ENCODE data around the gene PAPPA.

Gene PAPPA

GRCh38 chr9:116247284-116247683, 93.7 kb downstream of the PAPPA start:
- H3K9me3 ChIP-seq: no peaks in the 10 kb centered on the region
- H3K9ac ChIP-seq: no peak overlapping the region
- no peak overlapping the region for H3K4me3 ChIP-seq
- H4K20me1 ChIP-seq: no peaks in the 10 kb centered on the region
- H3K4me2 ChIP-seq: no peak overlapping the region
- H3K27me3 ChIP-seq: no peaks in the 10 kb centered on the region
- no peak for TF ChIP-seq Cebpa-rat (IDR thresholded peaks at IDR 0.05)
- no peaks in the 10 kb centered on the region for H3K4me1 ChIP-seq
- no peaks in the 10 kb centered on the region for H3K36me3 ChIP-seq
- H3K27ac ChIP-seq: no peak overlapping the region

DNA sequence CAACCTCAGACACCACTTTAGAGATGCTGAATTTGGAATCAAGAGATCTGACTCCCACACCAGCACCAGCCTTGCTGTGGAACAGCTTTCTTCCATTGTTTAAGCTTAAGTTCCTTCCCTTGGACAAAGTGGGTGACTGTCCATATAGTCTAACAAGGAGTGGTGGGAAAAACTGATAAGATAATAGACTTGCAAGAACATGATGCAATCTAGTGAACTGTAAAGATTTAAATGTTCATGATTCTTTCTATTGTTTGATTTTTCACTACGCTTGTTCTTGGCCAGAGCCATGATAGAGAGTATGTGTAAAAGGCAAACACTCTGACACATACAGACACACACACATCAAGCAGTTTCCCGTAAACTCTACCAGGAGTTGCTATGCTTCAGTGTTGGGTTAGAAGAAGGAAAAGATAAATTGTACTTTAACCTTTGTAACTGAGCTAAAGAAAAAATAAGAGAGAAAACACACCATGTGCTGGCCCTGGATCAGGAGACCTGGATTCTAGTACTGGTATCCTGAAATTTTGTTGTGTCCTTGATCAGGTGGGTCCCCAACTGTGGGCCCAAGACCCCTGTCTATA, 94.3 kb downstream of the PAPPA start:
- no peaks in the 10 kb centered on the region for H3K4me1 ChIP-seq

GRCh38 chr9:116250891-116251290, 97.3 kb downstream of the PAPPA start:
- no peak overlapping the region for H3K4me2 ChIP-seq
- no peaks in the 10 kb centered on the region for H3K4me1 ChIP-seq
- no peak for TF ChIP-seq Cebpa-rat (IDR thresholded peaks at IDR 0.05)
- no peak overlapping the region for H3K9ac ChIP-seq
- H3K27me3 ChIP-seq: no peaks in the 10 kb centered on the region
- no peak overlapping the region for H3K27ac ChIP-seq
- H3K36me3 ChIP-seq: no peaks in the 10 kb centered on the region
- H4K20me1 ChIP-seq: no peaks in the 10 kb centered on the region
- no peaks in the 10 kb centered on the region for H3K9me3 ChIP-seq
- H3K4me3 ChIP-seq: no peak overlapping the region

More for the DNA sequence above, 94.3 kb downstream of the PAPPA start:
- no peaks in the 10 kb centered on the region for H3K9me3 ChIP-seq
- H3K4me3 ChIP-seq: no peak overlapping the region
- no peak for TF ChIP-seq Cebpa-rat (IDR thresholded peaks at IDR 0.05)
- H3K9ac ChIP-seq: no peak overlapping the region
- no peaks in the 10 kb centered on the region for H4K20me1 ChIP-seq
- H3K27ac ChIP-seq: no peak overlapping the region
- no peaks in the 10 kb centered on the region for H3K27me3 ChIP-seq
- H3K4me2 ChIP-seq: no peak overlapping the region
- H3K36me3 ChIP-seq: no peaks in the 10 kb centered on the region

DNA sequence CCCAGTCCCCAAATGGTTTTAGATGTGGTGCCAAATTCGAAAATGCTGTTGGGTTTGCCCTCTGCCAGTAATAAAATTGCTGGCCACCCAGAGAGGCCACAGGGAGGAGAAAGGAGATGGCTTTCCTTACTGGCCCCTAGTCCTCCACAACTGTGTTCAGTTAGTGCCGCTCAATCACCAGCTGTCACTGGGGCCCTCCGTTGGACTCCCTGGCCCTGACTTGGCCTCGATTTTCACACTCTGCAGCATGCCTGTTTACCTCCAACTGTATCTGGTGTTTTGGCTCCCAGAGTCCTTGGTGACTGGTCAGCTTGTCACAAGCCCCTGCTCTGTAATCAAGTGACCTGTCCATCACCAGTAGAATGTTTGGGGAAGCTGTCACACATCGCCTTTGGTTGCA, 97.8 kb downstream of the PAPPA start:
- Histone ChIP-seq H3K36me3 (no peaks in the 10 kb centered on the region), H3K27ac (no peak overlapping the region), H3K4me2 (no peak overlapping the region), H3K4me1 (no peaks in the 10 kb centered on the region), H3K4me3 (no peak overlapping the region), H4K20me1 (no peaks in the 10 kb centered on the region), H3K27me3 (no peaks in the 10 kb centered on the region), H3K9me3 (no peaks in the 10 kb centered on the region), H3K9ac (no peak overlapping the region)
- TF ChIP-seq Cebpa-rat (IDR thresholded peaks at IDR 0.05): no peak

DNA sequence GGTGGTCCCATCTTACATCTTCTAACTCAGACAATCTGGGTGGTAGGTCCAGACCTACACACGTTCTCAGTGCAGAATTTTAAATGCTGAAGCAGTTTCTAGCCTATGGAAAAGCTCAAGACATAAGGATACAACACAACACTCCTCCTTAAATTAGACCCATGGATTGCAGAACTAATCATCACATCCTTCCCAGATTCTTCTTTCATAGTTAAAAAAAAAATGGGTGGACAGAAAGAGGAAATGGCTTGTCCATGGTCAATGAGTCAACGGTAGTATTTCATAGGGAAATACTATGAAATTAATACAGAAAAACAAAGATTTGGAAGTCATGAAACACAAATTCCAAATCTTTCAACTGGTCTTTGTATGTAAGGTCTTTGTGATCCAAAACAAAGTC, 106.9 kb downstream of the PAPPA start:
- Histone ChIP-seq H4K20me1 (no peaks in the 10 kb centered on the region), H3K9ac (no peak overlapping the region), H3K36me3 (no peaks in the 10 kb centered on the region), H3K27ac (no peak overlapping the region), H3K4me3 (no peak overlapping the region), H3K27me3 (no peaks in the 10 kb centered on the region), H3K9me3 (no peaks in the 10 kb centered on the region), H3K4me2 (no peak overlapping the region), H3K4me1 (no peaks in the 10 kb centered on the region)
- no peak for TF ChIP-seq Cebpa-rat (IDR thresholded peaks at IDR 0.05)

GRCh38 chr9:116262448-116262847, 108.9 kb downstream of the PAPPA start:
- H3K36me3 ChIP-seq: no peaks in the 10 kb centered on the region
- H3K9me3 ChIP-seq: no peaks in the 10 kb centered on the region
- no peaks in the 10 kb centered on the region for H3K4me1 ChIP-seq
- no peak for TF ChIP-seq Cebpa-rat (IDR thresholded peaks at IDR 0.05)
- H4K20me1 ChIP-seq: no peaks in the 10 kb centered on the region
- no peaks in the 10 kb centered on the region for H3K27me3 ChIP-seq
- no peak overlapping the region for H3K4me3 ChIP-seq
- no peak overlapping the region for H3K27ac ChIP-seq
- H3K9ac ChIP-seq: no peak overlapping the region
- H3K4me2 ChIP-seq: no peak overlapping the region

DNA sequence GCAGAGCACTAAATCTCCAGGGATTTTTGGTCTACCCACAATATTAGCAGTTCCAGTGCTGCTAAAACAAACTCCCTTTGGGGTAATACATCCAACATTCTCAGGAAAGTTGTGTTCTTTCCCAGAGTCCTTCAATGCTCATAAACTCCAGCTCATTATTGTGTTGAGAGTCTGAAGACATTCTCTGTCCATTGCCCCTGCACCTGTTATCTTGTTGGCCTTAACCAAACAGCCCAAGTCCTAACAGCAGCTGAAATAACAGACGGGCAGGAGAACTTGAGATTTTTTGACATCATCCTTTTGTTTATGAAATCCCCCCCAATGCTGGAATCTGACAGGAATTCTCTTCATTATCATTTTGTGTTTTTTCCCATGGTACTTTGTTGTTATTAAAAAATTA, 110.8 kb downstream of the PAPPA start:
- H3K4me2 ChIP-seq: no peak overlapping the region
- TF ChIP-seq Cebpa-rat (IDR thresholded peaks at IDR 0.05): no peak

GRCh38 chr9:116267021-116267420, 113.4 kb downstream of the PAPPA start:
- Histone ChIP-seq H3K9me3 (no peaks in the 10 kb centered on the region), H3K4me1 (no peaks in the 10 kb centered on the region), H3K27ac (no peak overlapping the region), H3K36me3 (no peaks in the 10 kb centered on the region), H3K27me3 (no peaks in the 10 kb centered on the region), H4K20me1 (no peaks in the 10 kb centered on the region), H3K4me2 (no peak overlapping the region), H3K9ac (no peak overlapping the region), H3K4me3 (no peak overlapping the region)
- TF ChIP-seq Cebpa-rat (IDR thresholded peaks at IDR 0.05): no peak

More for the DNA sequence above, 110.8 kb downstream of the PAPPA start:
- no peak overlapping the region for H3K4me3 ChIP-seq
- H3K9ac ChIP-seq: no peak overlapping the region
- H3K9me3 ChIP-seq: no peaks in the 10 kb centered on the region
- H3K36me3 ChIP-seq: no peaks in the 10 kb centered on the region
- no peak overlapping the region for H3K27ac ChIP-seq
- H4K20me1 ChIP-seq: no peaks in the 10 kb centered on the region
- no peaks in the 10 kb centered on the region for H3K27me3 ChIP-seq
- H3K4me1 ChIP-seq: no peaks in the 10 kb centered on the region

GRCh38 chr9:116269250-116269649, 115.7 kb downstream of the PAPPA start:
- no peak for TF ChIP-seq Cebpa-rat (IDR thresholded peaks at IDR 0.05)
- Histone ChIP-seq H3K4me1 (no peaks in the 10 kb centered on the region), H3K27me3 (no peaks in the 10 kb centered on the region), H4K20me1 (no peaks in the 10 kb centered on the region), H3K4me2 (no peak overlapping the region), H3K9ac (no peak overlapping the region), H3K4me3 (no peak overlapping the region), H3K9me3 (no peaks in the 10 kb centered on the region), H3K27ac (no peak overlapping the region), H3K36me3 (no peaks in the 10 kb centered on the region)

GRCh38 chr9:116270546-116270945, 117.0 kb downstream of the PAPPA start:
- Histone ChIP-seq H3K4me3 (no peak overlapping the region), H3K4me2 (no peak overlapping the region), H3K27me3 (no peaks in the 10 kb centered on the region), H3K4me1 (no peaks in the 10 kb centered on the region), H3K27ac (no peak overlapping the region), H3K9ac (no peak overlapping the region), H3K9me3 (no peaks in the 10 kb centered on the region), H4K20me1 (no peaks in the 10 kb centered on the region), H3K36me3 (no peaks in the 10 kb centered on the region)
- TF ChIP-seq Cebpa-rat (IDR thresholded peaks at IDR 0.05): no peak

DNA sequence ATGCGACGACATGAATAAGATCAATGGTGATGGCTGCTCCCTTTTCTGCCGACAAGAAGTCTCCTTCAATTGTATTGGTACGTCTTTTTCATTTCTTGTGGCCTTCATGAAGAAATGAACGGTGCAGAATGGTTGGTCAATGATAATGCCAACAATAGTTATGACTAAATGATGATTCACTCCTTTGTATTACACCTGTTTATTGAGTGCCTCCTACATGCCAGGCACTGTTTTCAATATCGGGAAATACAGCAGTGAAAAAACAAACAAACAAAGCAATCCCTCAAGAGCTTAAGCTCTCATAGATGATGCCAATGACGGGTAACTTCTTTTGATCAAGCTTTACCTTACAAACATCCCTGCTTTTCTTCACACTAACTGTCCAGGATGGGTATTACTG, 117.7 kb downstream of the PAPPA start:
- H3K36me3 ChIP-seq: no peaks in the 10 kb centered on the region
- no peaks in the 10 kb centered on the region for H3K27me3 ChIP-seq
- H3K27ac ChIP-seq: no peak overlapping the region
- H4K20me1 ChIP-seq: no peaks in the 10 kb centered on the region
- no peak overlapping the region for H3K9ac ChIP-seq
- no peaks in the 10 kb centered on the region for H3K4me1 ChIP-seq
- TF ChIP-seq Cebpa-rat (IDR thresholded peaks at IDR 0.05): no peak
- H3K4me3 ChIP-seq: no peak overlapping the region
- no peaks in the 10 kb centered on the region for H3K9me3 ChIP-seq
- no peak overlapping the region for H3K4me2 ChIP-seq

Data from BLaER1 (cell line).